ENCODE measurements around the gene EEF2K. TPM values are rescaled to one million over a fixed set of nuclear protein-coding genes. Genes with fewer than 3 reads are reported as not detected.
A peak's percentile ranks its signal among the peaks of the same experiment; 100 is the strongest.

The EEF2K gene
- total and polyA plus RNA-seq, 2 of the 13 experiments (the other 11 are each of a cell fraction or from before 2014, with no cell fraction given), result 22.0 to 23.8 TPM

- TF ChIP-seq, protein P1, sequence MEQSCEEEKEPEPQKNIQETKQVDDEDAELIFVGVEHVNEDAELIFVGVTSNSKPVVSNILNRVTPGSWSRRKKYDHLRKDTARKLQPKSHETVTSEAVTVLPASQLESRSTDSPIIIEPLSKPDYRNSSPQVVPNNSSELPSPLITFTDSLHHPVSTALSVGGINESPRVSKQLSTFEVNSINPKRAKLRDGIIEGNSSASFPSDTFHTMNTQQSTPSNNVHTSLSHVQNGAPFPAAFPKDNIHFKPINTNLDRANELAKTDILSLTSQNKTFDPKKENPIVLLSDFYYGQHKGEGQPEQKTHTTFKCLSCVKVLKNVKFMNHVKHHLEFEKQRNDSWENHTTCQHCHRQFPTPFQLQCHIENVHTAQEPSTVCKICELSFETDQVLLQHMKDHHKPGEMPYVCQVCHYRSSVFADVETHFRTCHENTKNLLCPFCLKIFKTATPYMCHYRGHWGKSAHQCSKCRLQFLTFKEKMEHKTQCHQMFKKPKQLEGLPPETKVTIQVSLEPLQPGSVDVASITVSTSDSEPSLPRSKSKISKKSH (CRISPR knock-in tag; IDR thresholded peaks at IDR 0.05; ENCODE audit: borderline replicate concordance), result peak; percentile 39; the same call in 1 of the 2 replicates
- TF ChIP-seq SMARCC2 (IDR thresholded peaks at IDR 0.05) (no peak), ZC3H13 (CRISPR knock-in tag; IDR thresholded peaks at IDR 0.05) (no peak; the same call in 1 of the 2 replicates), ZNF850 (CRISPR knock-in tag; conservative IDR thresholded peaks at IDR 0.05) (0 out of 2 replicates have a peak, but pooled peaks have one; percentile 52), MLXIP (CRISPR knock-in tag; IDR thresholded peaks at IDR 0.05; ENCODE audit: borderline replicate concordance) (0 out of 2 replicates have a peak, but pooled peaks have one; percentile 50), MTA1 (CRISPR knock-in tag; IDR thresholded peaks at IDR 0.05; ENCODE audit: borderline replicate concordance) (no peak), SPEN (CRISPR knock-in tag; IDR thresholded peaks at IDR 0.05; ENCODE audit: low read depth) (no peak; the same call in 1 of the 2 replicates), ZNF207 (IDR thresholded peaks at IDR 0.05; ENCODE audit: borderline replicate concordance) (no peak), PPARG (CRISPR knock-in tag; conservative IDR thresholded peaks at IDR 0.05) (peak; percentile 95), ZNF670 (CRISPR knock-in tag; IDR thresholded peaks at IDR 0.05; ENCODE audit: borderline replicate concordance) (peak; percentile 92), MXI1 (IDR thresholded peaks at IDR 0.05; ENCODE audit: borderline replicate concordance, low read depth, low read length) (peak; percentile 93; the same call in 1 of the 3 replicates), ZNF546 (CRISPR knock-in tag; conservative IDR thresholded peaks at IDR 0.05) (no peak; the same call in 1 of the 2 replicates), ZNF441 (CRISPR knock-in tag; IDR thresholded peaks at IDR 0.05; ENCODE audit: borderline replicate concordance) (peak; percentile 89)
- TF ChIP-seq, protein P2, sequence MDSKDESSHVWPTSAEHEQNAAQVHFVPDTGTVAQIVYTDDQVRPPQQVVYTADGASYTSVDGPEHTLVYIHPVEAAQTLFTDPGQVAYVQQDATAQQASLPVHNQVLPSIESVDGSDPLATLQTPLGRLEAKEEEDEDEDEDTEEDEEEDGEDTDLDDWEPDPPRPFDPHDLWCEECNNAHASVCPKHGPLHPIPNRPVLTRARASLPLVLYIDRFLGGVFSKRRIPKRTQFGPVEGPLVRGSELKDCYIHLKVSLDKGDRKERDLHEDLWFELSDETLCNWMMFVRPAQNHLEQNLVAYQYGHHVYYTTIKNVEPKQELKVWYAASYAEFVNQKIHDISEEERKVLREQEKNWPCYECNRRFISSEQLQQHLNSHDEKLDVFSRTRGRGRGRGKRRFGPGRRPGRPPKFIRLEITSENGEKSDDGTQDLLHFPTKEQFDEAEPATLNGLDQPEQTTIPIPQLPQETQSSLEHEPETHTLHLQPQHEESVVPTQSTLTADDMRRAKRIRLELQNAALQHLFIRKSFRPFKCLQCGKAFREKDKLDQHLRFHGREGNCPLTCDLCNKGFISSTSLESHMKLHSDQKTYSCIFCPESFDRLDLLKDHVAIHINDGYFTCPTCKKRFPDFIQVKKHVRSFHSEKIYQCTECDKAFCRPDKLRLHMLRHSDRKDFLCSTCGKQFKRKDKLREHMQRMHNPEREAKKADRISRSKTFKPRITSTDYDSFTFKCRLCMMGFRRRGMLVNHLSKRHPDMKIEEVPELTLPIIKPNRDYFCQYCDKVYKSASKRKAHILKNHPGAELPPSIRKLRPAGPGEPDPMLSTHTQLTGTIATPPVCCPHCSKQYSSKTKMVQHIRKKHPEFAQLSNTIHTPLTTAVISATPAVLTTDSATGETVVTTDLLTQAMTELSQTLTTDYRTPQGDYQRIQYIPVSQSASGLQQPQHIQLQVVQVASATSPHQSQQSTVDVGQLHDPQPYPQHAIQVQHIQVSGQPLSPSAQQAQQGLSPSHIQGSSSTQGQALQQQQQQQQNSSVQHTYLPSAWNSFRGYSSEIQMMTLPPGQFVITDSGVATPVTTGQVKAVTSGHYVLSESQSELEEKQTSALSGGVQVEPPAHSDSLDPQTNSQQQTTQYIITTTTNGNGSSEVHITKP (CRISPR knock-in tag; IDR thresholded peaks at IDR 0.05; ENCODE audit: low read depth), result peak; percentile 53; the same call in 1 of the 2 replicates
These were observed 13.6 kb upstream of the EEF2K start (continued) for GRCh38 chr16:22192261-22193062.

Data from HepG2 (cell line).